HG03469 (cell line): ENCODE data around the gene GIPC1.
"Not testable (repeated sequence)": the region's sequence is repeated elsewhere in the genome, so short reads cannot be mapped to it uniquely, and the experiment has no call there.

Experiments used
- ATAC-seq: cut with Tn5 transposase; IDR thresholded peaks from one replicate; pipeline ENCODE4 v1.9.1; 2021; ENCODE audit warnings: mild to moderate bottlenecking, moderate library complexity, moderate number of reproducible peaks; ENCODE audit not compliant: unreplicated experiment

GIPC1 gene

GRCh38 chr19:14519245-14519859, 23.4 kb upstream of the GIPC1 start:
- ATAC-seq = no peak

- peak; percentile 33 for ATAC-seq
Measured at GRCh38 chr19:14517840-14518505, 22.0 kb upstream of the GIPC1 start, which contains the start of gene DNAJB1. Gene DNAJB1 (minus strand): TSS chr19:14518397. CDS start chr19:14518349, 48 bp downstream.

- no peak for ATAC-seq
Measured at GRCh38 chr19:14517446-14517839, 21.5 kb upstream of the GIPC1 start.

GRCh38 chr19:14516746-14517438, 21.0 kb upstream of the GIPC1 start:
- no peak for ATAC-seq

- ATAC-seq = no peak
Measured at GRCh38 chr19:14516048-14516534, 20.2 kb upstream of the GIPC1 start.

GRCh38 chr19:14515501-14516047, 19.6 kb upstream of the GIPC1 start:
- ATAC-seq = no peak

GRCh38 chr19:14514215-14514863, 18.4 kb upstream of the GIPC1 start:
- no peak for ATAC-seq

- no peak for ATAC-seq
Measured at GRCh38 chr19:14512406-14512961, 16.6 kb upstream of the GIPC1 start.

- ATAC-seq = no peak
Measured at GRCh38 chr19:14511229-14511593, 15.3 kb upstream of the GIPC1 start.

- no peak for ATAC-seq
Measured at GRCh38 chr19:14510311-14511228, 14.6 kb upstream of the GIPC1 start.

GRCh38 chr19:14507704-14508542, 12.0 kb upstream of the GIPC1 start:
- no peak for ATAC-seq

- ATAC-seq = no peak
Measured at GRCh38 chr19:14505488-14506239, 9.7 kb upstream of the GIPC1 start.

GRCh38 chr19:14504575-14504974, 8.6 kb upstream of the GIPC1 start:
- ATAC-seq = not testable (repeated sequence)

GRCh38 chr19:14503285-14503684, 7.4 kb upstream of the GIPC1 start:
- ATAC-seq = no peak

GRCh38 chr19:14502334-14503092, 6.6 kb upstream of the GIPC1 start:
- no peak for ATAC-seq

GRCh38 chr19:14497228-14497921, 1.4 kb upstream of the GIPC1 start:
- no peak for ATAC-seq

- ATAC-seq = no peak
Measured at GRCh38 chr19:14496834-14497227, 904 bp upstream of the GIPC1 start.
